ENCODE measurements around the gene MYRIP.

MYRIP gene

GRCh38 chr3:39783680-39784079, 25.7 kb upstream of the MYRIP start:
- DNase-seq, result no peak
- Histone ChIP-seq H3K27ac (ENCODE audit: low read length, poor library complexity, severe bottlenecking) (no peak overlapping the region), H3K18ac (ENCODE audit: low read depth in 1 of 2, low read length in 2 of 2) (no peak overlapping the region), H2BK120ac (ENCODE audit: low read depth, low read length) (no peak overlapping the region), H4K8ac (ENCODE audit: low read length) (no peak overlapping the region), H3K9me3 (ENCODE audit: control insufficient read depth, low read length) (no peaks in the 10 kb centered on the region), H3K4me2 (ENCODE audit: low read length, poor library complexity, severe bottlenecking) (no peak overlapping the region), H3K4me3 (ENCODE audit: insufficient read depth in 1 of 2, low read depth in 1 of 2, low read length in 2 of 2) (no peak overlapping the region), H3K9ac (ENCODE audit: low read length) (no peak overlapping the region), H2BK12ac (ENCODE audit: low read length in 2 of 2) (no peak overlapping the region), H3K79me1 (replicated peaks; ENCODE audit: low read length, poor library complexity, severe bottlenecking) (no peaks in the 10 kb centered on the region), H2BK5ac (ENCODE audit: low read depth, low read length, poor library complexity, severe bottlenecking) (no peak overlapping the region), H3K23ac (ENCODE audit: low read length in 2 of 2) (no peak overlapping the region), H2AFZ (ENCODE audit: low read depth, low read length) (no peak overlapping the region), H3K36me3 (ENCODE audit: control insufficient read depth in 1 of 2, insufficient read depth in 2 of 2, low read depth in 1 of 2, low read length in 2 of 2) (no peaks in the 10 kb centered on the region), H4K91ac (ENCODE audit: low read length) (no peak overlapping the region), H3K14ac (ENCODE audit: low read length in 2 of 2) (no peak overlapping the region), H3K4me1 (ENCODE audit: control insufficient read depth, insufficient read depth, low read depth, low read length) (no peaks in the 10 kb centered on the region), H3K27me3 (ENCODE audit: control insufficient read depth in 1 of 2, insufficient read depth in 1 of 2, low read length in 2 of 2) (peaks cover 0 to 4% of the 10 kb centered on the region in 2 experiments), H2AK5ac (ENCODE audit: low read length, severe bottlenecking) (no peak overlapping the region), H3K4ac (ENCODE audit: low read depth in 1 of 2, low read length in 2 of 2) (no peak overlapping the region), H2BK15ac (ENCODE audit: low read depth, poor library complexity, severe bottlenecking) (no peak overlapping the region)
- WGBS, result 50% methylated on average over 4 of the region's 4 CpGs

GRCh38 chr3:39784922-39785321, 24.5 kb upstream of the MYRIP start:
- H2BK15ac ChIP-seq (ENCODE audit: low read depth, poor library complexity, severe bottlenecking), result no peak overlapping the region
- no peaks in the 10 kb centered on the region for H3K4me1 ChIP-seq (ENCODE audit: control insufficient read depth, insufficient read depth, low read depth, low read length)
- H3K9me3 ChIP-seq (ENCODE audit: control insufficient read depth, low read length), result no peaks in the 10 kb centered on the region
- DNase-seq, result no peak
- no peaks in the 10 kb centered on the region for H3K36me3 ChIP-seq (ENCODE audit: control insufficient read depth in 1 of 2, insufficient read depth in 2 of 2, low read depth in 1 of 2, low read length in 2 of 2)
- no peak overlapping the region for H2BK5ac ChIP-seq (ENCODE audit: low read depth, low read length, poor library complexity, severe bottlenecking)
- H3K18ac ChIP-seq (ENCODE audit: low read depth in 1 of 2, low read length in 2 of 2), result no peak overlapping the region
- H3K27ac ChIP-seq (ENCODE audit: low read length, poor library complexity, severe bottlenecking), result no peak overlapping the region
- peaks cover 0 to 4% of the 10 kb centered on the region in 2 experiments for H3K27me3 ChIP-seq (ENCODE audit: control insufficient read depth in 1 of 2, insufficient read depth in 1 of 2, low read length in 2 of 2)
- no peak overlapping the region for H3K14ac ChIP-seq (ENCODE audit: low read length in 2 of 2)
- no peak overlapping the region for H4K91ac ChIP-seq (ENCODE audit: low read length)
- no peak overlapping the region for H2AK5ac ChIP-seq (ENCODE audit: low read length, severe bottlenecking)
- no peak overlapping the region for H2AFZ ChIP-seq (ENCODE audit: low read depth, low read length)
- H3K4me3 ChIP-seq (ENCODE audit: insufficient read depth in 1 of 2, low read depth in 1 of 2, low read length in 2 of 2), result no peak overlapping the region
- H3K4ac ChIP-seq (ENCODE audit: low read depth in 1 of 2, low read length in 2 of 2), result no peak overlapping the region
- no peak overlapping the region for H3K23ac ChIP-seq (ENCODE audit: low read length in 2 of 2)
- H3K9ac ChIP-seq (ENCODE audit: low read length), result no peak overlapping the region
- H2BK120ac ChIP-seq (ENCODE audit: low read depth, low read length), result no peak overlapping the region
- H2BK12ac ChIP-seq (ENCODE audit: low read length in 2 of 2), result no peak overlapping the region
- no peak overlapping the region for H4K8ac ChIP-seq (ENCODE audit: low read length)
- H3K79me1 ChIP-seq (replicated peaks; ENCODE audit: low read length, poor library complexity, severe bottlenecking), result no peaks in the 10 kb centered on the region
- H3K4me2 ChIP-seq (ENCODE audit: low read length, poor library complexity, severe bottlenecking), result no peak overlapping the region
- no CpG with 5 or more reads among the region's 1 CpG for WGBS

GRCh38 chr3:39788128-39788883, 21.1 kb upstream of the MYRIP start:
- H3K4me2 ChIP-seq (ENCODE audit: low read length, poor library complexity, severe bottlenecking), result no peak overlapping the region
- WGBS, result 62% methylated on average over 3 of the region's 3 CpGs

GRCh38 chr3:39791603-39792002, 17.8 kb upstream of the MYRIP start:
- no peak overlapping the region for H3K23ac ChIP-seq (ENCODE audit: low read length in 2 of 2)
- DNase-seq, result no peak

More at GRCh38 chr3:39788128-39788883, 21.1 kb upstream of the MYRIP start:
- no peak for DNase-seq
- no peak overlapping the region for H4K8ac ChIP-seq (ENCODE audit: low read length)
- no peak overlapping the region for H3K4me3 ChIP-seq (ENCODE audit: insufficient read depth in 1 of 2, low read depth in 1 of 2, low read length in 2 of 2)
- H2BK5ac ChIP-seq (ENCODE audit: low read depth, low read length, poor library complexity, severe bottlenecking), result no peak overlapping the region
- no peak overlapping the region for H2BK15ac ChIP-seq (ENCODE audit: low read depth, poor library complexity, severe bottlenecking)
- no peaks in the 10 kb centered on the region for H3K79me1 ChIP-seq (replicated peaks; ENCODE audit: low read length, poor library complexity, severe bottlenecking)
- H3K18ac ChIP-seq (ENCODE audit: low read depth in 1 of 2, low read length in 2 of 2), result no peak overlapping the region
- H2AK5ac ChIP-seq (ENCODE audit: low read length, severe bottlenecking), result no peak overlapping the region
- no peaks in the 10 kb centered on the region for H3K9me3 ChIP-seq (ENCODE audit: control insufficient read depth, low read length)
- H3K27ac ChIP-seq (ENCODE audit: low read length, poor library complexity, severe bottlenecking), result no peak overlapping the region
- H3K27me3 ChIP-seq (ENCODE audit: control insufficient read depth in 1 of 2, insufficient read depth in 1 of 2, low read length in 2 of 2), result peaks cover 3 to 4% of the 10 kb centered on the region in 2 experiments
- H3K36me3 ChIP-seq (ENCODE audit: control insufficient read depth in 1 of 2, insufficient read depth in 2 of 2, low read depth in 1 of 2, low read length in 2 of 2), result no peaks in the 10 kb centered on the region
- no peak overlapping the region for H4K91ac ChIP-seq (ENCODE audit: low read length)
- H3K4ac ChIP-seq (ENCODE audit: low read depth in 1 of 2, low read length in 2 of 2), result no peak overlapping the region
- H2BK120ac ChIP-seq (ENCODE audit: low read depth, low read length), result no peak overlapping the region
- H3K9ac ChIP-seq (ENCODE audit: low read length), result no peak overlapping the region
- H3K4me1 ChIP-seq (ENCODE audit: control insufficient read depth, insufficient read depth, low read depth, low read length), result no peaks in the 10 kb centered on the region
- no peak overlapping the region for H2AFZ ChIP-seq (ENCODE audit: low read depth, low read length)
- no peak overlapping the region for H2BK12ac ChIP-seq (ENCODE audit: low read length in 2 of 2)
- H3K23ac ChIP-seq (ENCODE audit: low read length in 2 of 2), result no peak overlapping the region
- H3K14ac ChIP-seq (ENCODE audit: low read length in 2 of 2), result no peak overlapping the region

More at GRCh38 chr3:39791603-39792002, 17.8 kb upstream of the MYRIP start:
- Histone ChIP-seq H3K4me1 (ENCODE audit: control insufficient read depth, insufficient read depth, low read depth, low read length) (no peaks in the 10 kb centered on the region), H2BK15ac (ENCODE audit: low read depth, poor library complexity, severe bottlenecking) (no peak overlapping the region), H3K79me1 (replicated peaks; ENCODE audit: low read length, poor library complexity, severe bottlenecking) (no peaks in the 10 kb centered on the region), H4K8ac (ENCODE audit: low read length) (no peak overlapping the region), H3K18ac (ENCODE audit: low read depth in 1 of 2, low read length in 2 of 2) (no peak overlapping the region), H3K14ac (ENCODE audit: low read length in 2 of 2) (no peak overlapping the region), H3K4me3 (ENCODE audit: insufficient read depth in 1 of 2, low read depth in 1 of 2, low read length in 2 of 2) (no peak overlapping the region), H3K36me3 (ENCODE audit: control insufficient read depth in 1 of 2, insufficient read depth in 2 of 2, low read depth in 1 of 2, low read length in 2 of 2) (no peaks in the 10 kb centered on the region), H3K9me3 (ENCODE audit: control insufficient read depth, low read length) (no peaks in the 10 kb centered on the region), H3K4ac (ENCODE audit: low read depth in 1 of 2, low read length in 2 of 2) (no peak overlapping the region), H2BK5ac (ENCODE audit: low read depth, low read length, poor library complexity, severe bottlenecking) (no peak overlapping the region), H2BK120ac (ENCODE audit: low read depth, low read length) (no peak overlapping the region), H2AFZ (ENCODE audit: low read depth, low read length) (no peak overlapping the region), H3K9ac (ENCODE audit: low read length) (no peak overlapping the region), H3K4me2 (ENCODE audit: low read length, poor library complexity, severe bottlenecking) (no peak overlapping the region), H3K27ac (ENCODE audit: low read length, poor library complexity, severe bottlenecking) (no peak overlapping the region), H4K91ac (ENCODE audit: low read length) (no peak overlapping the region), H2BK12ac (ENCODE audit: low read length in 2 of 2) (no peak overlapping the region), H2AK5ac (ENCODE audit: low read length, severe bottlenecking) (no peak overlapping the region), H3K27me3 (ENCODE audit: control insufficient read depth in 1 of 2, insufficient read depth in 1 of 2, low read length in 2 of 2) (peaks cover 0 to 16% of the 10 kb centered on the region in 2 experiments)
- 85% methylated on average over 3 of the region's 3 CpGs for WGBS
